ENCODE data around the gene DHX35. TPM values are rescaled to one million over a fixed set of nuclear protein-coding genes. Genes with fewer than 3 reads are reported as not detected.

The DHX35 gene
- polyA plus RNA-seq, 1 donor = 19.9 TPM

DNA sequence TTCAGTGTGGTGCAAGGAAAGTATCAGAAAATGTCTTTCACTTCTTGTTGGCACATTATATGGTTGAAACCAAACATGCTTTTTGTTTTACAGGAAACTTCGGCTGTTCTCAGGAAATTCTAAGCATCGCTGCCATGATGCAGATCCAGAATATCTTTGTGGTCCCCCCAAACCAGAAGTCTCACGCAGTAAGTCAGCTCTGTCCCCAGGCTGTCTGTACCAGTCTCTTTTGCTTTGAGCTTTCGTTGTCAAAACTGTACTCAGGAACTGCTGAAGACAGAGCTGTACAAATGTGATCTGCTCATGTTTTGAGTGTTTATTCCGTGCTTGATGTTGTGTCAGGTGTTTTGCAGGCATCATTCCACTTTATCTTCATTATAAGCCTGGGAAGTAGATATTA is 59.6 kb downstream of the DHX35 start:
- no peak for DNase-seq

DNA sequence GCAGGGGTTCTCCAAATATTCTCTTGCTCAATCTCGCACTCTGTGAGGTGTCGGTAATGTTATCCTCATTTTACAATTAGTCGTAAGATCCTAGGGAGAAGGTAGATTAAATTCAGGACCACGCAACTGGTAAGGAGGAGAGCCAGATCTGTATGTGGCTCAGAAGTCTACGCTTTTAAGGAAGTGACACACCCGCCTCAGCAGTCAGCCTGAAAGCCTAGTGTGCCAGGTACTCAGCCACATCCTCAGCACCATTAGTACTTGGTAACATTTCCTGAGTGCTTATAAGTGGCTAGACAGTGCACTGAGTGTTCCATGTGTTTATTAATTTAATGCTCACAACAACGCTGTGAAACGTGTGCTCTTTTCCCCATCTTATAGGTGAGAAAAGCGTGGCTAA is 63.7 kb downstream of the DHX35 start:
- DNase-seq = no peak

DNA sequence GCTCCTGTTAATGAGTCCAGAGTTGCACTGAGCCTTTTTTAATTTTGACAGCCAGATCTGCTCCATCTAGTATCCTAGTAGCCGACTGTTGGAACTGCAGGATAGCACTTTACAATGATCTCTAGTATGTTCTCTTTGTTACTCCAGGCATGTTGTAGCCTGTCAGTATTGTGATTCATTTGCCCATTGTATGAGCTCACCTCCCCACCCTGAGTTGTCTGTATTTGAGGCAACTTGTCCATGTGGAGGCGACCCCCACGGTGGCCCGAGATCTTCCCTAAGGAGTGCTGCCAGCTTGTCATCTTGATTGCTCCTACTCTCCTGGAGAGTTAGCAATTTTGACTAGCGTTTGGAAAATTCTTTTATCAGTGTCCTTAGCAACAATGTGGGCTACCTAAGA is 67.2 kb downstream of the DHX35 start:
- no peak for DNase-seq

DNA sequence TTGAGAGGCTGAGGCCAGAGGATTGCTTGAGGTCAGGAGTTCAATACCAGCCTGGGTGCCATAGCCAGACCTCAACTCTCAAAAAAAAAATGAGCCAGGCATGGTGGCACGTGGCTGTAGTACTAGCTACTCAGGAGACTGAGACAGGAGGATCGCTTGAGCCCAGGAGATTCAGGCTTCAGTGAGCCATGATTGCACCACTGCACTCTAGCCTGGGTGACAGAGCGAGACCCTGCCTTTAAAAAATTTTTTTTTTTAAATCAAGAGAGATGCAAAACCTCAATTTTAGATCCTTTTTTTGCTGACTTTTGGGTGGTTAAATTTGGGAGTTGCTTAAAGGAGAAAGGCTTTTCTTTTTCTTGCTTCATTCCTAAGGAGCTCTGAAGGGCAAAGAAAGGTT is 70.9 kb downstream of the DHX35 start:
- no peak for DNase-seq

DNA sequence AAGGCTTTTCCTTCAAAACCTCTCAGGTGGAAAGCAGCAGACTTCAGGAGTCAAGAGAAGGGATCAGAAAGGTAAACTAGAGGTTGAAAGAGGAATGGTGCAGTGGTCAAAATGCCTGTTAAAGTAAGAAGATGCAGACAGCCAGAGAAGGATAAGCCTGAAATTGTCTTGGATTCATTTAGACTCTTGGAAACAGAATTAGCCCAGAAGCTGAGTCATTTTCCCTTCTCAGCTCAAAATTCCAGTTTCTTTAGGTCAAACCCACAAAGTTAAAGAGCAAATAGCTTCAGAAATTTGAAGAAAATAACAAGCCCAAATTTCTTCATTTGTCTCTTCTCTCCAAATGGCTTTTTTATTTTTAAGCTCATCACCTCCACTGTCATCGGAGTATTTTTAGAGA is 73.9 kb downstream of the DHX35 start:
- DNase-seq = no peak

DNA sequence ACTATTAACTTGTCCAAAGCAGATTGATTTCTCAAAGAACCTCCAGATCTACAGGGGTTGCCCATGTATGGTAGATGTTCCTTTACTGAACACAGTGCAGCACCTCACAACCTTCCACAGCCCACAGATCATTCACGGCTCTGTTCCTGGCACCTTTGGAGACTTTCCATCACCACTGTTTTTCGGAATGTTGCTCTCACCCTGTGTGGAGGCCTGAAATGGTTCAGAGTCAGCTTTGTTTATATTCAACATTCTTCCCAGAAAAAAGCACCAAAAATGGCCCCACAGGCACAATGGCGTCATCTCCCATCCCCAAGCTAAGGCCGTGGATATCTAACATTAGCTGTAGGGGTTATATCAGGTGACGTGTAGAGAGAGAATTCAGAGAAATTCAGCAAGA is 74.7 kb downstream of the DHX35 start:
- no peak for DNase-seq

DNA sequence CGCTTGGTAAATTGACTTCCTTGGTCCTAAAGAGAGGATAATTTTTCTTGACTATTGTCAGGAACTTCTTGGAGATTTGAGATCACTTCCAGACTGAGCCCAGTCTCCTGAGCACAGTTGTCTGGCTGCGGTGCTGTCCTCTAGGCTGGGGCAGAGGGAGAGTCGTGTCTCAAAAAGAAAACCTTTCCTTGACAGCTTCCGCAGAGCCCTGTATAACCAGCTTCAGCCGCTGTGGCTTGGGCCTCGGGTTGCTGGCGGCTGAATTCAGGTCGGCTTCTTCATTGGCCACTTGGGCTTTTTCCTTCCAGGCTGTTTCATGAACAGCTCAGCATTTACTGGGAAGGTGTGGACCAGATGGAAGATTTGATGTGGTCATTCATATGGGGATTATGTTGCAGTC is 75.9 kb downstream of the DHX35 start:
- DNase-seq = no peak

DNA sequence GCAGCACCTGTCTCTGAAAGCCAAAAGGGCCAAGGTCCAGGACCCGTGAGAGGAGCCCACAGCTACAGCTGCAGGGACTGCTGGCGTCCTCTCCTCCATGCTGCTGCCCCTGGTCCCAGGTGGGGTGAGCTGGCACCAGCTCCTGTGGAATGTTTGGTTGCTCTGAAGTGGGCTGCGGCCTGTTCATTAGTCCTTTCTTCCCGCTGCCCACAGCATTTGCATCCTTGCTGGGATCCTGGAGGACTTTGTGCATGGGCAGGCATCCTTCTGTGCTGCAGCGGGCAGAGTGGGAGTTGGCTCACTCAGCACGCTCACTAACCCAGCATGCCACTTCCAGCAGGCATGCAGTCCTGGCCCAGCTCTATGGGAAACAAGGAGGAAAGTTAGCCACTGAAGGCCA is 76.4 kb downstream of the DHX35 start:
- DNase-seq = no peak

DNA sequence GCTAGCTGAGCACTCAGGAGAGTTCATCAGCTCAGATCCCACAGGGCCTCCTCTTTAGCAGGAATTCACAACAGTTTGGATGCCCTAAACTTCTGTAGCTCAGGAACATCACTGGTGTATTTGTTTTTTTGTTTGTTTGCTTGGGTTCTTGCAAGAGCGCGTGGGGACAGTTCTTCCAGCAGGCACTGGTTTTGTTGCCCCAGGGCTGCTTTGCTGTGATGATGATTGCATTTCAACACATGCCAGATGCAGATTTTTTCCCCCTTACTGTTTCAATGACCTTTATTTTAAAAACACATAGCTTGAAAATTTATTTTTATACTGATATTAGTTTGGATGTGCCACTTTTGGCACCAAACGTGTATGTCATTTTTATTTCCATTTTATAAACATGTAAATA is 77.1 kb downstream of the DHX35 start:
- no peak for DNase-seq

DNA sequence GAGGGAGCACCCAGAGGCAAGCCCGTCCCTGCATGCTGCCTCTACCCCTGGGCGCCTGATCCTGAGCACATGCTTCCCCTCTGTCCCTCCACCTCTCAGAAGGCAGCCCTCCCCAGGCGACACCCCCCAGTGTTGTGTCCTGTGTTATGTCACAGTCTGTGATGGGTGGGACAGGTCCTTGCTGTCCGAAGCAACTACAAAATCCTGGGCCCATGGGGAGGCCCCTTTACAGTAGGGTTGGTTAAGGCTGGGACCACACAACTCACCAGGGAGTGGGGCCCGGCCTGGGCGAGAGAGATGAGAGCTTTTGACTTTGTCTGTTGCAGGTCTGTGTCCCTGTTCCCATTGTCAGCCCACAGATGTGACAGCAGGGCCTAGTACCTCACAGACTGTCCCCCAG is 78.0 kb downstream of the DHX35 start:
- DNase-seq = no peak

DNA sequence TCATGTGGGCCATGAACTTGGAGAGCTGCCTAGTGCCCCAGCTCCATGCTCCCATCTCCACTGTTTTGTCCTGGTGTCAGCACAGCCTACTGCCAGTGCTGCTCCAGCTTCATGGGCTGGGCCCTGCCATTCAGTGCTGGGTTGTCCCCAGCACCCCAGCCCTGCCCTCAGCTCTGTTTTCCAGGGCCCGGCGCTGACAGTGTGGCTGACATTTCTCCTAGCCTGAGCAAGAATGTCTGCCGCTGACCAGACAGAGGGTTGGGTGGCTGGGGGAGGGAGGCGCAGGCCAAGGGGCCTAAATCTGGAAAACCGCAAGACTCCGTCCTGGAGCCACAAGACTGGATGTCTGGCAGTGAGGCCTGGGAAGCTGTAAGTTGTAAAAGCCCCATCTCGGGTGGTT is 78.9 kb downstream of the DHX35 start:
- DNase-seq = no peak

DNA sequence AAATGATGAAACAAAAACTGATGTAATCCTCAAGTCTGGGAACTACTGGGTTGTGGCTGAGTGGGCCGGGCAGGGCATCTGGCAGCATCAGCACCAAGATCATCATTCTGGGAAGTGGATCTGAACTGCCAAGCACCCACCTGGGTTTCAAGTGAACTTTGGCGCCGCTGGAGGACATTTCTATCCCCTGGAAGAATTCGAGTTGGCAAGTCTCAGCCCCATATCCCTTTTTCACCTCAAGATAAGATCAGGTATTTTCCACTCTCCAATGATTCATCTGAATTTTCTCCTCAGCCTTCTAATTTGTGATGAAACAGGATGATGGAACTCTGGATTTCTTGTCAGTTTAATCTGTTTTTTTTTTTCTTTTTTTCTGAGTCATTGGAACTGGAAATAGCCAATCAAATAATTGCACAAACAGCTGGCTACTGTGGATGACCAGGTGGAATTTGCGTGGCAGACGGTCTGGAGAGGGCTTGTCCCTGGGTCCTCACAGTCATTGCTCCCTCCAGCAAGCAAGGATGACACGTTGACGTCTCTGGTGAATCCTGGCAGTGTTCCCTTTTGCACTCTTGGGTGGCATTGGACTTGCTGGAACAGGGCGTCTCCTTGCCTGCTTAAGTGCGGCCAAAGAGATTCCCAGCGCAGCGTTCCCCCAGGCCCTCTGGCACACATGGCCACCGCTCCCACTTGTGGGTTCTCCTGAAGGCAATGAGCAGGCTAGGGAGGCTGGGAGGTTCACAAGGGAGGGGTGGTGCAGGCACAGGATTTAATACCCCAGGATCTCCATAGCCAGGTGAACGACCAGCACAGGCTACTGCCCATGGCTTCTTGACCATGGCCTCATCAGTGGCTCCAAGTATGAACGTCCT is 80.4 kb downstream of the DHX35 start:
- no peak for DNase-seq

DNA sequence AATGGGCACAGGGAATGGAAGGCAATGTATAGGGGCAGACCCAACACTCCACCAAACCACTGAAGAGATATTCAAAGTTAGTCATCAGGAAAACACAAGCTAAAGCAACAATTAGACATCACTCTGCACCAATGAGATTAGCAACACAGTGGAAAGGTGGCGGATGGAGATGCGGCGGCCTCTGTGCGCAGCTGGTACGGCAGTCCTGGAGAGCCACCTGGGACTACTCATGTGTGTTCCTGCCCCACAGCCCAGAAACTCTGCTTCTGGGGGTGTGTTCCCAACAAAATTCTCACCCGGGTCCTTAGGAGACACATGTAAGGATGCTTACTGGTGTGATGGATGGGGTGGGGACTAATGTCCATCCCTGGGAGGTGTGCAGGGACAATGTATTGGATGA is 82.4 kb downstream of the DHX35 start:
- no peak for DNase-seq

DNA sequence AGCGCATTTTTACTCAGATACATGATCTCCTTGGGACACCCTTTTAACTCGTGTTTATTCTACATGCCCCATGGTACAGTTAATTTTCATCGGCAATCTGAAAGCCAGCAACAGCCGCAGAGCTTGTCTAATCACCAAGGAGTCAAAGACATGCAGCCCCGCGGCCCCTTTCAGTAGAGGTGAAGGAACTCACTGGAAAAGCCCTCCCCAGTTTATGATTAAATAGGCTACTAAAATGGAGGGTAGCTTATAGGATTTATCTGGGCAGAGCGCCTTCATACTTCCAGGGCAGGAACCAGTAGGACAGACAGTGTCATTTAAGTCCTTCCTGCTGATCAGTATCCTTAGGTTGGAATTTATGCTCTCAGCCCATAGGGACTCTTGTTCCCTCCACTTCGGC is 83.5 kb downstream of the DHX35 start:
- no peak for DNase-seq

DNA sequence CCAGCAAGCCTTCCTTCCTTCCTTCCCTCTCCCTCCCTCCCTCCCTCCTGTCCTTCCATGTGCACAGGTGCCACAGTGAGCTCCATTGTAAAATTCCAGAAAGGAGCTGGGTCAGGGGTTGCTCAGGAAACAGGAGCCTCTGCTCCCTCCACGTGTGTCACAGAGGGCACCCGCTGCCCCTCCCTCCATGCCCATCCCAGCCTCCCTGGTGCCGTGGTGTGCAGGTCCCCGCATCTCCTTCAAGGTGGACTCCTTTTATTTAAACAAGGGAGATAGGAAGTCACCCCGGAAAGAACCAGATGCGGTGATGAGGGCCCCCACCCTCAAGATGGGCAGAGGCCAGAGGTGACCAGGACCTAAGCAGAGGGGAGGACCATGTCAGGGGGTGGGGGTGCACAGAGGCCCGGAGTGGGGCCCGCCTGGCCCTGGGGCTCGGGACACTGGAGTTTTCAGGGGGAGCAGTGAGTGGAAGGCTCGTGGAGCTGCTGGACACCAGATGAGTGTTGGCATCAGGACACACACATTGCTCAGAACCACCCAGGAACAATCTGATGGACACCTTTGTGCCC is 85.4 kb downstream of the DHX35 start:
- no peak for DNase-seq

DNA sequence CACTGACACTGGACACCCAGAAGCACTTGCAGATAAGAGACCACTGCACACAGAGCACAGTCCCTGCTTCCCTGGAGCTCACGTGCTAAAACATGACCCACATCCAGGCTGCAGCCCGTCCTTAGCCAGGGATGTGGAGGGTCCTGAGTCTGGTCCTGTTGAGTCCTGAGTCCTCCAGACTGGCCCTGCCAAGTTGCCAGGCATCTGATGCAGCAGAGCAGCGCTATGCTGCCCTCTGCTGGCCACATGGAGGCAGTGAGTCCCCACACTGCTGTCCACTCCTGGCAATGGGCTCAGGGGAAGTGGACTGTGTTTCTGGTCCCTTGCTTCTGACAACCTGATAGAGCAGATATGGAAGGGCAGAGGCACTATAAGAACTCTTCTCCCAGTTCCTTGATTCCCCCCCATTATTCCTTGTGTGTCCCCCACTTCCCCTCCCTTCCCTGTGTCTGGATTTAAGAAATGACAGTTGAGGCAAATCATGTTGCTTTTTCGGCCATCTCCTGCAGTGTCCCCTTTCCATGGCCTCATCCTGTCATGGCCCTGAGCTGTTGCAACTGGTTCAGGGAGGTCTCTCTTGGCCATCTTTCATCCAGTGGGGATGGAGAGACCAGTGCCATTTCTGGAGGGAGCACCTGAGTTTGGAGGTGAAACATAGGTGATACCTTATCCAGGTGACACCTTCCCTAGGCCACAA is 86.0 kb downstream of the DHX35 start:
- peak; percentile 50 for DNase-seq

DNA sequence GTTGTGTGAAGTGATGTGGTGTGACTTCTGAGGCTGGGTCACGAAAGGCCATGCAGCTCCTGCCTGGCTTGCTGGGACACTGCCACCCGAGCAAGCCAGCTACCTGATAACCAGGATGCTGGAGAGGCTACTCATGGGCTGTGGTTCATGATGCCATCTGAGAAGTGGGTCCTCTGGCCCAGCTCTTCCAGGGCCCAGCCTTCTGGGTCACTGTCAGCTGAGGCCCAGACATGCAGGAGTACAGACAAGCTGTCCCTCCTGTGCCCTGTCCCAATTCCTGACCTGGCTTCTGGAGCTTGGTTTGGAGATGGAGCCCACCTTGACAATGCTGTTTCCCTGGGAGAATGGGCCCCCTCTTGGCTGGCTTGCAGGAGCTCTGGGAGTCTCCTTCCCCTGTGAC is 87.0 kb downstream of the DHX35 start:
- no peak for DNase-seq

DNA sequence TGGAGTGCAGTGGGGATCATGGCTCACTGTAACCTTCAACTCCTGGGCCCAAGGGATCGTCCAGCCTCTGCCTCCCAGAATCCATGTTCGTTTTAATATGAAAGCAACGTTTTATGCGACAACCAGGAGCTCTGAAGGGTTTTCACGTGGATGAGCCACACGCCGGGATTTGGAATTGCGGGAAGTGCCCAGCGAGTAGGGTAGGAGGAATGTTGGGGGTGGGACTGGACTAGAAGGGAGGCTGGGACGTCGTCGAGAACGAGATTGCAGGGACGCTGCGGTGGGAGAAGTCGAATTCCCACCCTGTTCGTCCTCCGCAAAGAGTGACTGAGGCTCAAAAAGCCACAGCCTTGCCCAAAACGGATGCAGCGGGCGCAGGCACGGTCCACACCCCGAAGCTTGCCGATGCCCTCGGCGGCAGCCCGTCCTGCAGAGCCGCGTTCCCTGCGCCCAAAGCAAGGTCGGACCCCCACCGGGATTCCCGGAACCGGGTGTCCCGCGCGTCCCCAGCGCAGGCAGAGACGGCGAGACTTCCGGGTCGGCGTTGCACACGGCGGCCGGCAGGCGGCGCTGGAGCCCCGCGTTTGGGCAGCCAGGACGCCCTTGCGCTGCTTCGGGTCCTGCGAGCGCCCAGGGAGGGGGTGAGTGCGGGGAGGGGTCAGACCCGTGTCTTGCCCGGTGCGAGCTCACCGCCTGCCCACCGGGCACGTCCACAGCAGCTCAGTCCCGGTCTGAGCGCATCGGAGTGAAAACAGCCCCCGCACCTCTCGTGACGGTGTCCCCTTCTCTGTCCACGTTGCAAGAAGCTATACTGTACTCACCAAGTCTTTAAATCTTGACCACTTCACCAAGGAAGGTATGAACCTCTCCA is 87.8 kb downstream of the DHX35 start:
- peak; percentile 71 for DNase-seq

DNA sequence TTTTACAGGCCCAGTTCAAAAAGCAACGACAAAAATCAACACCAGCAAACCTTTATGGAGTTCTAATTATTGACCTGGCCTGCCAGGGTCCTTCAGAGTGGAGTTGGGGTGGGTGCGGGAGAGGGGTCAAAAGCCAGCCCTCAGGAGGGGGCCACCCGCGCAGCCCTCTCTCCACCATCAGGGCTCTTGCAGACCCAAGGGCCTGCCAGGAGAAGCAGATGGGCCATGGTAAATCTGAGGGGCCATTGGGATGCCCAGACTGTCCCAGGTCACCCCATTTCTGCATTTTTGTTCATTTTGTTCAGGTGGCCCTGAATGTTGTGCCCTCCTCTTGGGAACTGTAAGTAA is 88.4 kb downstream of the DHX35 start:
- DNase-seq = no peak

DNA sequence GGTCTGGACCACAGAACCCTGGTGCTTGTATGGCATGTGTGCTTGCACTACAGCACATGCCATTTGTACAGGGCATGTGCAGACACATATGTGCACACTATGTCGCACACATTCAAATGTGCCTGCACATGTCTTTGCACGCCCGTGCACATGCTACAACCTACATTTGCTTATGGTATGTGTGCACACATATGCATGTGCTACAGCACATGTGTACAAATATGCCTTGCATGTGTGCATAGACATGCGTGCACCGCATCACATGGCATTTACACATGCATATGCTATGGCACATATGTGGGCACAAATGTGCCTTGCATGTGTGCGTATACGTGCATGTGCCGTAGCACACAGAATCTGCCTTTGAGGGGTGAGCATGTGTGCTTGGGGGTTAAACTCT is 90.5 kb downstream of the DHX35 start:
- DNase-seq = no peak

DNA sequence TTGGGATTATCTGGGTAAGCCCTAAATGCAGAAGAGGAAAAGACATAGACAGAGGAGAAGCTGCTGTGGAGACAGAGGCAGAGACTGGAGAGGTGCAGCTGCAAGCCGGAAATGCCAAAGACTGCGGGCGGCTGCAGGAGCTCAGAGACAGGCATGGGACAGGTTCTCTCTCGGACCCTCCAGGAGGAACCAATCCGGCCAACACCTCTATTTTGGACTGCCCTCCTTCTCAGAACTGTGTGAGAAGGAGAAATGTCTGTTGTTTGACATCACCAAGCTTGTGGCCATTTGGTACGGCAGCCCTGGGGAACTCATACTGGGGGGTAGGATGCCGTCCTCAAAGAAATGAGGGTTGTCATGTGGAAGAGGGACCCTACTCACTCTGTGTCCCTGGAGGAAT is 95.0 kb downstream of the DHX35 start:
- no peak for DNase-seq

DNA sequence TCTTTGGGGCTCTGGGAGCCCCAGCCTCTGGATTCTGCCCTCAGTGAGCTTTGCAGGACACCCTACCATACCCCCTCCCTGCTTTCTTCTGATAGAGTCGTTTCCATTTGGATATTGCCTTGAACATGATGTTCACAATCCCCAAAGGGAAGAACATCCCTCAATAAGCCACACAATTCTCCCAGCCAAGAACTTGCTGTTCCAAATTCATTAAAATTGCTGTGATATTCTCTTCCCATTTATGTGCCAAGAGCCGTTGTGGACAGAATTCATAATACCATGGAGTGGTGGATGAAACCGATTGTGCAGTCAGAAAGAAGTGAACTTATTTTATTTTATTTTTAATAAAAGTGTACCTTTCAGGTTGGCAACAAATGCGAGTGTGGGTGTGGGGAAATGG is 95.8 kb downstream of the DHX35 start:
- DNase-seq = no peak

DNA sequence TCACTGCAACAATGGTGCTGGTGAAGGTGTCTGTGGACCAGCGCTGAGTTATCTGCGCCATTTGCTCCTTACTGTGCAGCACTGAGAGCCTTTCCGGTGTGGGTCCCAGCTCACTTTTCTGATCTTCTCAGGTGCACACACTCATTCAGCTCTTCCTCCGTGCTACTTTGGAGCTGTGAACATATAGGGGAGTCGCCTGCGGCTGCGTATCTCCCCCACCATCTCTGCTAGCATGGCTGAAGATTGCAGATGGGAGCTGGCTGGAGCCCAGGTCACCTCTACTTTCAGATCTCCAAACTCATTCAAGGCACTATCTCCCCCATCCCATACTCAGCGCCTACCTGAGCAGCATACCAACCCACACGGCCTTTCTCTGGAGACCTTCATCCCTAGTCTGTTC is 96.9 kb downstream of the DHX35 start:
- DNase-seq = no peak

All from left kidney (tissue), 2 donors.